GM21423 (cell line): ENCODE data around the gene DCAF15.
"Not testable (repeated sequence)": the region's sequence is repeated elsewhere in the genome, so short reads cannot be mapped to it uniquely, and the experiment has no call there.

Experiments
- ATAC-seq: cut with Tn5 transposase; IDR thresholded peaks from one replicate; pipeline ENCODE4 v1.9.1; 2021; ENCODE audit warnings: mild to moderate bottlenecking, moderate library complexity; ENCODE audit not compliant: unreplicated experiment

Gene DCAF15

GRCh38 chr19:13952154-13952930, at the start of gene DCAF15:
DCAF15 (plus strand) TSS chr19:13952509; CDS start chr19:13952513, 4 bp downstream.
- peak; percentile 98 for ATAC-seq

GRCh38 chr19:13902993-13903555, 49.2 kb upstream of the DCAF15 start:
- ATAC-seq: no peak

- ATAC-seq: peak; percentile 87
Measured at GRCh38 chr19:13905634-13906520, 46.4 kb upstream of the DCAF15 start, which contains the start of the genes BRME1 and CC2D1A. BRME1 (minus strand) TSS chr19:13906117; CDS start chr19:13904892, 1,225 bp downstream. CC2D1A (plus strand) TSS chr19:13906201; CDS start chr19:13906442, 241 bp downstream.

GRCh38 chr19:13906521-13906904, 45.8 kb upstream of the DCAF15 start:
- ATAC-seq: peak; percentile 29

- ATAC-seq: no peak
Measured at GRCh38 chr19:13906910-13907309, 45.4 kb upstream of the DCAF15 start.

GRCh38 chr19:13908674-13909073, 43.6 kb upstream of the DCAF15 start:
- no peak for ATAC-seq

GRCh38 chr19:13909430-13909829, 42.9 kb upstream of the DCAF15 start:
- ATAC-seq: no peak

GRCh38 chr19:13913352-13913751, 39.0 kb upstream of the DCAF15 start:
- ATAC-seq: no peak

- ATAC-seq: no peak
Measured at GRCh38 chr19:13914777-13915176, 37.5 kb upstream of the DCAF15 start.

- ATAC-seq: no peak
Measured at GRCh38 chr19:13917888-13918406, 34.4 kb upstream of the DCAF15 start.

GRCh38 chr19:13918726-13919411, 33.4 kb upstream of the DCAF15 start:
- ATAC-seq: no peak

- ATAC-seq: no peak
Measured at GRCh38 chr19:13920524-13920923, 31.8 kb upstream of the DCAF15 start.

GRCh38 chr19:13920940-13921747, 31.2 kb upstream of the DCAF15 start:
- no peak for ATAC-seq

GRCh38 chr19:13922118-13922517, 30.2 kb upstream of the DCAF15 start:
- not testable (repeated sequence) for ATAC-seq

GRCh38 chr19:13923194-13923987, 28.9 kb upstream of the DCAF15 start:
- no peak for ATAC-seq

GRCh38 chr19:13926010-13926409, 26.3 kb upstream of the DCAF15 start:
- no peak for ATAC-seq

- ATAC-seq: no peak
Measured at GRCh38 chr19:13926715-13927114, 25.6 kb upstream of the DCAF15 start.

GRCh38 chr19:13929340-13929739, 23.0 kb upstream of the DCAF15 start:
- ATAC-seq: no peak

- ATAC-seq: no peak
Measured at GRCh38 chr19:13929956-13930355, 22.4 kb upstream of the DCAF15 start.
